SIG-M5 treated with dmso at 0.1 percent for 504 hours (cell line): ENCODE data around the gene ZNF750.

Experiments
- DNase-seq: peaks from one replicate; lab custom pipeline; 2025; ENCODE audit not compliant: unreplicated experiment; lab: John Stamatoyannopoulos, UW

The ZNF750 gene

GRCh38 chr17:82860606-82861392 lies 21.0 kb upstream of the ZNF750 start:
- DNase-seq = no peak

DNA sequence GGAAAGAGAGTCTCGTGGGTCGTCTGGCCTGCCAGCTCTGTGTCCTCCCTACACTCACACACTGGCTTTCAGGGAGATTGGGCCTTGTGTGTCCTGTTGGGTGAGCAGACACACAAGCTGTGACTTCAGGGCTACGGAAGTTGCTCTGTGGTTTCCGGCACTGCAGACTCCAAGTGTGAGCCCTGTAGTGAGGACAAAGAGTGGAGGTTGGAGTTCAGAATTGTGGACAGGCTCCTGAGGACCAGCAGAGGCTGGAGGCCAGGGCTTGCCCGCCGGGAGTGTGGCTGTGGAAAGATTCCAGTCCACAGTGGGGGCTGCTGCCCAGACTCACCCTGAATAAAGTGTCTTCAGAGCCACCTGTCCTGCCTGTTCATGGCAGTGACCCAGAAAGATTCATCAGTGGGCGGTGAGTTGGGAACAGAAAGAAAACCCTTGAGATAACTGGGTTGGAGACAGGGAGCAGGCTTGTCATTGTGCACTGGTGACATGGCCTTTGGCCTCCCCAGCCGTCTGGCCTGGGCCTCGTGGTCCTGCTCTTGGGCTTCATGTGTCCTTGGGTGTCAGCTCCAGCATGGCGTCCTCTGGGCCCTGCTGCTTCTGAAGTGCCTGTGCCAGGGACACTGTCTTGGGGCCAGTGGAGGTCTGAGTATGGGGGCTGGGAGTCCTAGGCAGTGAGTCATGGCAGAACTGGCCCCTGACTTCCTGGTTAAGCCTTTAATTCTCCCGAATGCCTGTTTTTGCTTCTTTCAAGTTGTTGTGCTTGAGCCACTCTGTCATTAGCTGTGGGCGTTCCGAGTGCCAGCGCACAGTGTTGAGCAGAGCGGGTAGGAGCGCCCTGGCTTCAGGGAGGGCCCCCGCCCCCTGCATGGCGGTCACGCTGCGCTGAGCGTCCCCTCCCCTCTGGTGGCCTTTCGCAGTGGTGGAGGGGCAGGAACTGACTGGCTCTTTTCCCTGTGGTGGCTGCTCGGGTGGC lies 19.9 kb upstream of the ZNF750 start:
- DNase-seq = no peak

GRCh38 chr17:82858376-82859126 lies 18.7 kb upstream of the ZNF750 start:
- peak; percentile 61 for DNase-seq

DNA sequence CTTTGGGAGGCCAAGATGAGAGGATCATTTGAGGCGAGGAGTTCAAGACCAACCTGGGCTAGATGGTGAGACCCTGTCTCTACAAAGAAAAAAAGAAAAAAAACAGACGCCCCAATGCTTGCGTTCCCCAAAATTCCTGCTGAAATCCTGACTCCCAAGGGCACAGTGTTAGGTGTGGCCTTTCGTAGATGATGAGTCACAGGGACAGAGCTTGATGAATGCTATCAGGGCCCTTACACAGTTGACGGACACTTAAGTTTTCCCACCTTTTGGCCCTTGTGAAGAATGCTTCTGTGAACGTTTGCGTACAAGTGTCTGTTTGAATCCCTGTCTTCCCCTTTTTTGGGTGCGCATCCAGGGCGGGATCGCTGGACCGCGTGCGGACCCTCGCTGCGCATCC lies 16.5 kb upstream of the ZNF750 start:
- no peak for DNase-seq

GRCh38 chr17:82854226-82854625 lies 14.4 kb upstream of the ZNF750 start:
- DNase-seq = no peak

DNA sequence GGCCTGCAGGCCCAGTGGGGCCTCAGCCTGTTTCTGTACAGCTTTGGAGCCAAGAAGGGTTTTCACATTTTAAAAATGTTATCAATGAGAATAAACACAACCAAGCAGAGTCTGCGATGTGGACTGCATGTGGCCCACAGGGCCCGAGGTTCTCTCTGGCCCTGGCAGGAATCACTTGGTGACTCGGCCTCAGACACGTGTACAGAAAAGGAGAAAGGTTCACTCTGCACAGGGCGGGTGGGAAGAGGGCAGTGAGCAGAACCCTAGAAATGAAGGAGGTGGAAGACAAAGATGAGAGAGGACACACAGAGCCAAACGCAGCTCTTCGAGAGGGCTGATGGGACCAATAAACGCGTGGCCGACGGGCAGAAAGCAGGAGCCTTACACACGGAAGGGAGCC lies 11.6 kb upstream of the ZNF750 start:
- DNase-seq = no peak

- DNase-seq = peak; percentile 51
Observed at GRCh38 chr17:82849076-82849945, 9.5 kb upstream of the ZNF750 start.

DNA sequence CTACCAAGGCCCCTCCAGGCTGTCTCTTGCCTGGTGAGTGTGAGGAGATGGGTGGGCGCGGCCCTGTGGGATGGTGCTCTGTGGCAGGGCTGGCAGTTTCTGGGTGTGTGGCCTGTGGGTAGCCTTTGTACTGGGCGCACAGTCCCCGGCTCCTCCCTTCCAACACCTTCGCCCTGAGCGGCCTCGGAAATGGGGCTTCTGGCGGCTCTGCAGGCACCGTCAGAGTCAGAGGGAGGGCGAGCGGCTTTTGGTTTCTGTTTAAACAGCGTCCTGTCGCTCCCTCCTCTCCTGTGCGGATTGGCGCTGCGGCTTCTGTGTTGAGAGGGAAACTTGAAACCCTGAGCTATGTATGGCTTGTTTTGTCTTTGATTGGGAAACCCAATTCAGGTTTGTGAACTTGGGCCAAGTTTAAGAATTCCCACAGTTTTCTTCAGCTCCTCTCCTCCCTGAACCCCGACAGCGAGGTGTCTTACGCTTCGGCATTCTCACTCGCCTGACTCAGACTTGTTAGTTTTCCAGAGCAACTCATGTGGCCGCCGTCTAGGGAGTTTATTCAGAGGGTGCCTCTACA lies 8.3 kb upstream of the ZNF750 start:
- no peak for DNase-seq

- no peak for DNase-seq
Observed at GRCh38 chr17:82846061-82846691, 6.4 kb upstream of the ZNF750 start.

- no peak for DNase-seq
Observed at GRCh38 chr17:82845163-82845807, 5.5 kb upstream of the ZNF750 start.

- no peak for DNase-seq
Observed at GRCh38 chr17:82844796-82845162, 5.0 kb upstream of the ZNF750 start.

- DNase-seq = no peak
Observed at GRCh38 chr17:82843904-82844680, 4.3 kb upstream of the ZNF750 start.

GRCh38 chr17:82841921-82842596 lies 2.2 kb upstream of the ZNF750 start:
- DNase-seq = no peak

DNA sequence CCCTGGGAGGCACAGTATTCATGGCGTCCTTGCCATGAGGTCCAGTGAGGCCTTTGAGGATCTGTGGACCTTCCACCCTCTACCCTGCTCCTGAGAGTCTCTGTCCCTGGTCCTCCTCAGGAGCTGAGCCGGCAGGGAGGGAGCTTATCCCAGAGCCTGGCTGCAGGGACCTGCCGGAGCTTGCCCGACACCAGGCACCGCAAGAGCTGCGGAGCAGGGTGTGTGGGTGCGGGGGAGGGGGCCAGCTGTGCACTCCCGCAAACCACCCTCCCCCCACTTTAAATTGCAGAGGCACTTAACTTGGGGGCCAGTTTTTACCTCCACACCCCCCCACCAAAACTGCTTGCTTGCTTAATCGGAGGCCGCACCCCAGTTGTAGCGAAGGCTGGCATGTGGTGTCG lies 609 bp upstream of the ZNF750 start:
- DNase-seq = no peak

GRCh38 chr17:82838386-82839063 lies 1.3 kb downstream of the ZNF750 start:
- DNase-seq = peak; percentile 89

DNA sequence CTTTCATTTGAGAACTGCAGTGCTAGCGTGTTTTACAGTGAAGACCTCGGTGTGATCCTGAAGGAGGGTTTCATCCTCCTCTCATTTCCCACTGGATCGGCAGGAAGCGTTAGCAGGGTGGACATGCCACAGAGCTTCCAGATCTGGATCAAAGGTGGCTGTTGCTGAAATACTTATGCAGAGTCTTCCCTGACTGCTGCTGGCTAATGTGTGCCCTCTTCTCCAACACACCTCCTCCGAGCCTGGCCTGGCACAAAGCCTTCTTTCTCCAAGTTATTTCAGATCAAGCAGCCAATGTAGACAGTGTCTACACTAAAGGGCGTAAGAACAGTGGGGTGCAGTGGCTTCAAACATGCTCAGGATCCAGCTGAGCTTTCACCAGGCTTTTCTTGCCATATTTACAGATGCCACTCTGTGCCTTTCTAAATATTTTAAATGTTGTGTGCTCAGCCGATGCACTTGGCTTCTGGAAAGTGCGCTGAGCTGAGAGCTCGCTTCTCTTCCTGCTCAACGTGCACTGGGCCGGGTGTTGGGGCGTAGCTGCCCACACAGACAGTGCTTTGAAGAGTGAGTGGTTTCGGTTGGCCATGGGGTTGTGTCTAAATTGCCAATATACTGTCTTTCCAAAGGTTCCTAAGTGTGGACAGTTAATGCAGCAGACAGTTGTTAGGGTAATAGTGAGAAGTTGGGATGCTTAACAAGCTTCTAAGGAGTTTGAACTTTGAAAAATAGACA lies 2.1 kb downstream of the ZNF750 start:
- DNase-seq = no peak
